Measurements from ENCODE around the gene TREX2.

DNA sequence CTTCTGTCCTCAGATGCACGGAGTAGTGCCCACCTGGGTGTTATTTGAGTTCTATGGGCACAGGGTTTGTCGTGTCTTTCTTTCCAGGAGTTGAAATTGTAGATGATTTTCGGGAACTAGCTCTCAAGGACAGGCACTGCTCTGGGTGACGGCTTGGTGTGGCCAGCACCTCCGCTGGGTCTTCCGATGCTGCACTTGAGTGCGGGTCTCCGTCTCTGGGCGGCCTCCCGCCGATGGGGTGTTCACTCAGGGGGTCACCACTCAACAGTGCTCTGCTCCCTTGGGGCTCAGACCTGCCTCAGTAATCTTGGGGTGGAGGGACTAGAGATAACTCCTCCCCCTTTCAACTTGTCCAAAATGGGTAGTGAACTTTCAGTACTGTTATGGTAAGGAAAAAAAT, 32.1 kb downstream of the TREX2 start:
- TF ChIP-seq EGR1 (IDR thresholded peaks at IDR 0.05; ENCODE audit: low read depth) (no peak), POLR2A (IDR thresholded peaks at IDR 0.05; ENCODE audit: borderline replicate concordance, extremely low read depth, insufficient read depth, insufficient read length) (no peak), FOSL1 (IDR thresholded peaks at IDR 0.05; ENCODE audit: low read depth) (no peak), EZH2 (IDR thresholded peaks at IDR 0.05) (no peak), SP1 (IDR thresholded peaks at IDR 0.05; ENCODE audit: low read depth) (no peak), POLR2AphosphoS5 (IDR thresholded peaks at IDR 0.05; ENCODE audit: low read depth, low read length) (no peak)
- TF ChIP-seq, protein P1, sequence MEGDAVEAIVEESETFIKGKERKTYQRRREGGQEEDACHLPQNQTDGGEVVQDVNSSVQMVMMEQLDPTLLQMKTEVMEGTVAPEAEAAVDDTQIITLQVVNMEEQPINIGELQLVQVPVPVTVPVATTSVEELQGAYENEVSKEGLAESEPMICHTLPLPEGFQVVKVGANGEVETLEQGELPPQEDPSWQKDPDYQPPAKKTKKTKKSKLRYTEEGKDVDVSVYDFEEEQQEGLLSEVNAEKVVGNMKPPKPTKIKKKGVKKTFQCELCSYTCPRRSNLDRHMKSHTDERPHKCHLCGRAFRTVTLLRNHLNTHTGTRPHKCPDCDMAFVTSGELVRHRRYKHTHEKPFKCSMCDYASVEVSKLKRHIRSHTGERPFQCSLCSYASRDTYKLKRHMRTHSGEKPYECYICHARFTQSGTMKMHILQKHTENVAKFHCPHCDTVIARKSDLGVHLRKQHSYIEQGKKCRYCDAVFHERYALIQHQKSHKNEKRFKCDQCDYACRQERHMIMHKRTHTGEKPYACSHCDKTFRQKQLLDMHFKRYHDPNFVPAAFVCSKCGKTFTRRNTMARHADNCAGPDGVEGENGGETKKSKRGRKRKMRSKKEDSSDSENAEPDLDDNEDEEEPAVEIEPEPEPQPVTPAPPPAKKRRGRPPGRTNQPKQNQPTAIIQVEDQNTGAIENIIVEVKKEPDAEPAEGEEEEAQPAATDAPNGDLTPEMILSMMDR (IDR thresholded peaks at IDR 0.05 in 2 of 3, conservative IDR thresholded peaks at IDR 0.05 in 1 of 3; ENCODE audit: borderline replicate concordance in 1 of 3, insufficient read depth in 1 of 3, low read depth in 2 of 3, low read length in 2 of 3) = no peak
